Neural progenitor cell (in vitro differentiated cells): Measurements from ENCODE around the gene MYO1A.
"Not testable (repeated sequence)": the region's sequence is repeated elsewhere in the genome, so short reads cannot be mapped to it uniquely, and the experiment has no call there.

ENCODE experiments used
- EZH2 ChIP-seq: fragments of 200-600 bp; sonication (generic); IDR thresholded peaks from 2 replicates; pipeline ENCODE4 v1.6.1; 2017; ENCODE audit warnings: antibody characterized with exemption, mild to moderate bottlenecking, moderate library complexity
- TF ChIP-seq, protein P1 (sequence below): fragments of 200-600 bp; sonication (generic); IDR thresholded peaks from 2 replicates; pipeline ENCODE4 v1.5.1; 2017; ENCODE audit warnings: antibody characterized with exemption, mild to moderate bottlenecking

DNA sequence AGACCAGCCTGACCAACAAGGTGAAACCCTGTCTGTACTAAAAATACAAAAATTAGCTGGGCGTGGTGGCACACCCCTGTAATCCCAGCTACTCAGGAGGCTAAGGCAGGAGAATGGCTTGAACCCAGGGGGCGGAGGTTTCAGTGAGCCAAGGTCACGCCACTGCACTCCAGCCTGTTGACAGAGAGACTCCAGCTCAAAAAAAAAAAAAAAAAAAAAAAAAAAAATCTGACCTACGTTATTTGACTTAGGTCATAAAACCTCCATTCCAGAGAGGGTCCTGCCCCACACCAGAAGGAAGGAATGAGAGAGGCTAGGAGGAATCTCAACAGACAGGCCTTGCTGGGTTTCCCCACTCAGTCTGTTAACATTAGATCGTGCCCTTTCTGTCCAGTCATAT, 31.6 kb downstream of the MYO1A start:
- TF ChIP-seq, protein P1, sequence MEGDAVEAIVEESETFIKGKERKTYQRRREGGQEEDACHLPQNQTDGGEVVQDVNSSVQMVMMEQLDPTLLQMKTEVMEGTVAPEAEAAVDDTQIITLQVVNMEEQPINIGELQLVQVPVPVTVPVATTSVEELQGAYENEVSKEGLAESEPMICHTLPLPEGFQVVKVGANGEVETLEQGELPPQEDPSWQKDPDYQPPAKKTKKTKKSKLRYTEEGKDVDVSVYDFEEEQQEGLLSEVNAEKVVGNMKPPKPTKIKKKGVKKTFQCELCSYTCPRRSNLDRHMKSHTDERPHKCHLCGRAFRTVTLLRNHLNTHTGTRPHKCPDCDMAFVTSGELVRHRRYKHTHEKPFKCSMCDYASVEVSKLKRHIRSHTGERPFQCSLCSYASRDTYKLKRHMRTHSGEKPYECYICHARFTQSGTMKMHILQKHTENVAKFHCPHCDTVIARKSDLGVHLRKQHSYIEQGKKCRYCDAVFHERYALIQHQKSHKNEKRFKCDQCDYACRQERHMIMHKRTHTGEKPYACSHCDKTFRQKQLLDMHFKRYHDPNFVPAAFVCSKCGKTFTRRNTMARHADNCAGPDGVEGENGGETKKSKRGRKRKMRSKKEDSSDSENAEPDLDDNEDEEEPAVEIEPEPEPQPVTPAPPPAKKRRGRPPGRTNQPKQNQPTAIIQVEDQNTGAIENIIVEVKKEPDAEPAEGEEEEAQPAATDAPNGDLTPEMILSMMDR, result not testable (repeated sequence)
- not testable (repeated sequence) for TF ChIP-seq EZH2
